IMR-90 (cell line): Measurements from ENCODE around the gene RTN3. TPM values are rescaled to one million over a fixed set of nuclear protein-coding genes. Genes with fewer than 3 reads are reported as not detected.
A peak's percentile ranks its signal among the peaks of the same experiment; 100 is the strongest.

ENCODE experiments used
- ATAC-seq: fragments of 200-7000 bp; cut with Tn5 transposase; 2 replicates; pipeline ENCODE4 v1.9.1; 2020; ENCODE audit warnings: low read depth, mild to moderate bottlenecking, moderate library complexity
- BruUV-seq: library from RNA; stranded (reverse); fragments of 400-500 nt; replicated peaks from 2 replicates; lab custom pipeline; 2021; lab: Mats Ljungman, UMichigan
- CTCF ChIA-PET: fragments of 300-600 bp; formaldehyde crosslinking; extraction: SDS; loops from one replicate; lab custom pipeline; 2021; ENCODE audit warnings: antibody characterized with exemption; lab: Yijun Ruan, JAX
- POLR2A ChIA-PET: fragments of 300-600 bp; sonication (Branson Sonifier 250); formaldehyde crosslinking; loops from one replicate; lab custom pipeline; 2022; ENCODE audit warnings: antibody characterized with exemption; ENCODE audit not compliant: unreplicated experiment; lab: Charles Lee
- DNase-seq: peaks from one replicate; pipeline ENCODE4 v3.0.0; 2013
- H2AFZ ChIP-seq: replicated peaks from 2 replicates; pipeline ENCODE3; 2013; ENCODE audit warnings: low read length, mild to moderate bottlenecking; ENCODE audit not compliant: poor library complexity
- H2AK5ac ChIP-seq: 2 replicates; pipeline ENCODE4 v1.6.1; 2013; ENCODE audit warnings: low read depth, low read length, inconsistent platforms
- H2AK9ac ChIP-seq: replicated peaks from 2 replicates; pipeline ENCODE3; 2013; ENCODE audit warnings: mild to moderate bottlenecking, low read depth, low read length, moderate library complexity; ENCODE audit not compliant: poor library complexity
- H2BK120ac ChIP-seq: 2 replicates; pipeline ENCODE4 v1.6.1; 2013; ENCODE audit warnings: low read depth, low read length, inconsistent platforms
- H2BK15ac ChIP-seq: 3 replicates; pipeline ENCODE4 v1.6.1; 2013; ENCODE audit warnings: low read depth, low read length, inconsistent platforms
- H2BK20ac ChIP-seq: 2 replicates; pipeline ENCODE4 v1.6.1; 2013; ENCODE audit warnings: low read depth, mild to moderate bottlenecking, inconsistent platforms, low read length, moderate library complexity
- H2BK5ac ChIP-seq: 2 replicates; pipeline ENCODE4 v1.6.1; 2013; ENCODE audit warnings: mild to moderate bottlenecking, low read depth, low read length, inconsistent platforms; ENCODE audit not compliant: poor library complexity, severe bottlenecking
- H3K14ac ChIP-seq: replicated peaks from 2 replicates; pipeline ENCODE4 v1.6.1; 2013; ENCODE audit warnings: low read depth, low read length, inconsistent platforms
- H3K18ac ChIP-seq: 2 replicates; pipeline ENCODE4 v1.6.1; 2013; ENCODE audit warnings: low read depth, low read length, control low read depth
- H3K23ac ChIP-seq: 2 replicates; pipeline ENCODE4 v1.6.1; 2013; ENCODE audit warnings: low read depth, low read length, inconsistent platforms
- H3K27ac ChIP-seq: 2 replicates; pipeline ENCODE4 v1.5.1; 2013; ENCODE audit warnings: mild to moderate bottlenecking, control low read depth, low read length; ENCODE audit not compliant: insufficient read depth
- H3K27me3 ChIP-seq: 2 replicates; pipeline ENCODE4 v1.6.1; 2013; ENCODE audit warnings: low read length; ENCODE audit not compliant: control insufficient read depth, insufficient read depth
- H3K36me3 ChIP-seq: 2 replicates; pipeline ENCODE4 v1.6.1; 2013; ENCODE audit warnings: low read length, mixed read lengths; ENCODE audit not compliant: control insufficient read depth, insufficient read depth
- H3K4ac ChIP-seq: 2 replicates; pipeline ENCODE4 v1.6.1; 2013; ENCODE audit warnings: low read depth, low read length, inconsistent platforms
- H3K4me1 ChIP-seq: 2 replicates; pipeline ENCODE4 v1.6.1; 2013; ENCODE audit warnings: low read length, mixed read lengths; ENCODE audit not compliant: control insufficient read depth, insufficient read depth
- H3K4me2 ChIP-seq: 2 replicates; pipeline ENCODE4 v1.6.1; 2013; ENCODE audit warnings: low read depth, mild to moderate bottlenecking, control low read depth, low read length, moderate library complexity
- H3K4me3 ChIP-seq: 2 replicates; pipeline ENCODE4 v1.5.1; 2013; ENCODE audit warnings: low read depth, mild to moderate bottlenecking, control low read depth, low read length, moderate library complexity; ENCODE audit not compliant: insufficient read depth
- H3K56ac ChIP-seq: 2 replicates; pipeline ENCODE4 v1.6.1; 2013; ENCODE audit warnings: low read length, inconsistent platforms; ENCODE audit not compliant: insufficient read depth; ENCODE audit errors: extremely low read depth
- H3K79me1 ChIP-seq, 2 experiments: 2 replicates each; pipeline ENCODE4 v1.6.1; 2013; ENCODE audit warnings: low read length in 2 of 2, inconsistent platforms in 1 of 2, low read depth in 1 of 2
- H3K9ac ChIP-seq: 2 replicates; pipeline ENCODE4 v1.6.1; 2013; ENCODE audit warnings: low read depth, low read length, control low read depth
- H3K9me1 ChIP-seq: 2 replicates; pipeline ENCODE4 v1.6.1; 2013; ENCODE audit warnings: low read length, inconsistent platforms; ENCODE audit not compliant: insufficient read depth
- H3K9me3 ChIP-seq: 2 replicates; pipeline ENCODE4 v1.6.1; 2013; ENCODE audit warnings: low read length; ENCODE audit not compliant: control insufficient read depth, insufficient read depth
- H4K20me1 ChIP-seq: 2 replicates; pipeline ENCODE4 v1.6.1; 2013; ENCODE audit warnings: low read length, inconsistent platforms; ENCODE audit not compliant: insufficient read depth
- H4K5ac ChIP-seq: 2 replicates; pipeline ENCODE4 v1.6.1; 2013; ENCODE audit warnings: mild to moderate bottlenecking, low read depth, low read length, control low read depth
- H4K8ac ChIP-seq, 2 experiments: 2 replicates each; pipeline ENCODE4 v1.6.1; 2013; ENCODE audit warnings: low read depth in 2 of 2, low read length in 2 of 2, control low read depth in 1 of 2, inconsistent platforms in 1 of 2
- H4K91ac ChIP-seq: 2 replicates; pipeline ENCODE4 v1.6.1; 2013; ENCODE audit warnings: low read depth, low read length, inconsistent platforms; ENCODE audit not compliant: insufficient read depth
- BHLHE40 ChIP-seq: fragments of 150-350 bp; IDR thresholded peaks from 2 replicates; pipeline ENCODE4 v1.6.1; 2016; ENCODE audit warnings: mild to moderate bottlenecking, low read depth, low read length
- MAFK ChIP-seq: IDR thresholded peaks from 2 replicates; pipeline ENCODE4 v1.6.1; 2012; ENCODE audit warnings: low read depth, low read length, improper control_type of control experiment
- WGBS, 2 experiments: methylation state at CpG; one replicate each; pipeline versions ENCODE4 v1.1.5 to v1.1.7; 2013; ENCODE audit warnings: missing lambda C conversion rate in 2 of 2; ENCODE audit not compliant: insufficient read length in 1 of 2; ENCODE audit errors: extremely low coverage in 2 of 2; 5-methylcytosine and 5-hydroxymethylcytosine counted together
- dilution Hi-C: fragments of 300-500 bp; cut with HindIII; formaldehyde crosslinking; loops from one replicate; pipeline ENCODE4 v1.14.3; 2018; ENCODE audit warnings: low sequenced_read_pairs; ENCODE audit not compliant: unreplicated experiment
- in situ Hi-C: fragments of 300-500 bp; cut with MboI; formaldehyde crosslinking; loops from 3 replicates; pipeline ENCODE4 v1.14.3; 2019; ENCODE audit warnings: low sequenced_read_pairs, inconsistent platforms, mixed read lengths
- intact Hi-C: fragments of 100-400 bp; cut with micrococcal nuclease; formaldehyde crosslinking; loops from 2 replicates; pipeline ENCODE4 v1.10.0; 2022
- polyA plus RNA-seq, 3 experiments: library from polyadenylated mRNA; depleted of rRNA; stranded (reverse); fragments of >200 nt; gene quantifications; 2 replicates each; pipeline ENCODE4 v1.2.3, GENCODE V29; 2012; ENCODE audit warnings: low replicate concordance in 1 of 3
- total RNA-seq: library from RNA; depleted of rRNA; stranded (reverse); fragments of >200 nt; gene quantifications from 2 replicates; pipeline ENCODE4 v1.2.3, GENCODE V29; 2012

The RTN3 gene
- total and polyA plus RNA-seq, 2 of the 4 experiments (the other 2 are of a cell fraction) = 31.2 to 64.6 TPM

DNA sequence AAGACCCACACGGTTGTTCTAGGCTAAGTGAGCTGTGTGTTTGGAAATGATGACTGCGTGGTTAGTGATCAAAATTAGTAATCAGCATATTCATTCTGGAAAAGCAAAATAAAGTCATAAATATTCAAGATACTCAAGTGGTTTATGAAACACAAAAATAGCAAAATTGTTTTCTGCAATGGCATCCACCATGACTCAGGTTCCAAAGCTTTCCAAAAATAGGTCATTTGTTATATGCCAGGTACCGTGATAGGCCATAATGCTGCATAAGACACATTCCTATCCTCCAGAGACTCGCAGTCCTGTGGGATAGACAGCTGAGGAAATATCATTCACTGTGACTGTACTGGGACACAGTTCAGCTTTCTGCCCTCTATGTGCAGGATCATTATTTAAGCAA lies 7.7 kb upstream of the RTN3 start:
- H2AK9ac ChIP-seq = no peak overlapping the region
- H3K4ac ChIP-seq = peak overlapping the region; percentile 30; the same call in 1 of the 2 replicates
- H2BK20ac ChIP-seq = no peak overlapping the region
- H3K27me3 ChIP-seq = no peaks in the 10 kb centered on the region
- intact Hi-C loops = no loop called here
- H2BK5ac ChIP-seq = peak overlapping the region; percentile 33
- H3K18ac ChIP-seq = peak overlapping the region; percentile 19; the same call in 1 of the 2 replicates
- H3K4me2 ChIP-seq = peak overlapping the region; percentile 35; the same call in 1 of the 2 replicates
- H2AFZ ChIP-seq = no peak overlapping the region
- BruUV-seq = no TSS peak
- H3K56ac ChIP-seq = no peak overlapping the region
- H3K4me1 ChIP-seq = peaks cover 8% of the 10 kb centered on the region
- H2AK5ac ChIP-seq = peak overlapping the region; percentile 11; the same call in 1 of the 2 replicates
- no peak overlapping the region for H3K4me3 ChIP-seq
- no peaks in the 10 kb centered on the region for H3K36me3 ChIP-seq
- H3K27ac ChIP-seq = no peak overlapping the region
- dilution Hi-C loops = no loop called here
- H2BK120ac ChIP-seq = no peak overlapping the region
- DNase-seq (peak; percentile 31), ATAC-seq (no peak)
- in situ Hi-C loops = loop anchor here (25.0 kb wide), 1 partner anchor 786 kb away; the partner anchor contains the start of gene SLC3A2
- ChIA-PET CTCF (no interaction called here), POLR2A (no interaction called here)
- H4K91ac ChIP-seq = no peak overlapping the region
- no peak overlapping the region for H2BK15ac ChIP-seq
- no peak overlapping the region for H3K23ac ChIP-seq
- H3K9me3 ChIP-seq = no peaks in the 10 kb centered on the region
- peaks cover 5% of the 10 kb centered on the region in 2 experiments; a peak in 2 of 4 replicates for H3K79me1 ChIP-seq
- H4K20me1 ChIP-seq = no peaks in the 10 kb centered on the region
- no peak overlapping the region for H3K14ac ChIP-seq
- H4K5ac ChIP-seq = no peak overlapping the region; the same call in 1 of the 2 replicates
- H3K9me1 ChIP-seq = peaks cover 3% of the 10 kb centered on the region; the same call in 1 of the 2 replicates
- TF ChIP-seq BHLHE40 (no peak), MAFK (peak; percentile 25)
- no peak overlapping the region for H3K9ac ChIP-seq
- no CpG with 5 or more reads among the region's 4 CpGs for WGBS, 2 experiments
- H4K8ac ChIP-seq = peak overlapping the region in 1 of 2 experiments; percentile 6; a peak in 1 of 4 replicates
